K562 (cell line): ENCODE measurements around the gene NME4. TPM values are rescaled to one million over a fixed set of nuclear protein-coding genes. Genes with fewer than 3 reads are reported as not detected.
A peak's percentile ranks its signal among the peaks of the same experiment; 100 is the strongest.

Experiments
- BACH1 ChIP-seq: fragments of 200-800 bp; sonication (Bioruptor generic); IDR thresholded peaks from 2 replicates; pipeline ENCODE4 v1.6.1; 2016; ENCODE audit warnings: missing genetic modification characterization, missing compliant biosample characterization
- DEAF1 ChIP-seq: fragments of 450-650 bp; formaldehyde crosslinking; IDR thresholded peaks from 2 replicates; pipeline ENCODE4 v1.4.0; 2020; ENCODE audit warnings: mild to moderate bottlenecking, moderate library complexity
- FOXK1 ChIP-seq: sonication (generic); formaldehyde crosslinking; IDR thresholded peaks from 2 replicates; pipeline ENCODE4 v1.8.0; 2022; ENCODE audit warnings: missing genetic modification reagents, mild to moderate bottlenecking, borderline replicate concordance
- GATAD2A ChIP-seq: fragments of 450-650 bp; IDR thresholded peaks from 2 replicates; pipeline ENCODE4 v1.6.1; 2017
- HDGF ChIP-seq: fragments of 450-650 bp; IDR thresholded peaks from 2 replicates; pipeline ENCODE4 v1.6.1; 2016
- IRF2 ChIP-seq: sonication (generic); formaldehyde crosslinking; IDR thresholded peaks from 2 replicates; pipeline ENCODE4 v1.8.1; 2022; ENCODE audit warnings: mild to moderate bottlenecking, missing genetic modification reagents
- LEF1 ChIP-seq: fragments of 450-650 bp; IDR thresholded peaks from 2 replicates; pipeline ENCODE4 v1.6.1; 2016; ENCODE audit warnings: mild to moderate bottlenecking
- MEF2A ChIP-seq: IDR thresholded peaks from 2 replicates; pipeline ENCODE4 v1.6.1; 2011; ENCODE audit warnings: low read depth, mild to moderate bottlenecking, low read length, moderate library complexity; ENCODE audit not compliant: control insufficient read depth
- NCOR1 ChIP-seq: fragments of 450-650 bp; IDR thresholded peaks from 2 replicates; pipeline ENCODE4 v1.6.1; 2016; ENCODE audit warnings: mild to moderate bottlenecking, moderate library complexity
- PHF8 ChIP-seq: fragments of 200-600 bp; sonication (generic); IDR thresholded peaks from 2 replicates; pipeline ENCODE4 v1.6.1; 2012; ENCODE audit warnings: mixed run types, mild to moderate bottlenecking, inconsistent platforms, low read length, moderate library complexity, borderline replicate concordance
- RAD51 ChIP-seq: fragments of 450-650 bp; IDR thresholded peaks from 2 replicates; pipeline ENCODE4 v1.7.1; 2016; ENCODE audit warnings: low read depth, mild to moderate bottlenecking, borderline replicate concordance
- SUPT5H ChIP-seq: fragments of 450-650 bp; IDR thresholded peaks from 2 replicates; pipeline ENCODE4 v1.6.1; 2016
- USF1 ChIP-seq: sonication (generic); formaldehyde crosslinking; IDR thresholded peaks from 2 replicates; pipeline ENCODE4 v1.9.0; 2022; ENCODE audit warnings: mild to moderate bottlenecking, missing genetic modification reagents
- ZNF274 ChIP-seq: IDR thresholded peaks from 2 replicates; pipeline ENCODE4 v1.6.1; 2011; ENCODE audit warnings: low read depth, mild to moderate bottlenecking, low read length, moderate library complexity, borderline replicate concordance
- ZNF707 ChIP-seq: fragments of 250-450 bp; sonication (Bioruptor Pico); conservative IDR thresholded peaks from 2 replicates; pipeline ENCODE4 v1.8.0; 2022; ENCODE audit warnings: inconsistent platforms, mild to moderate bottlenecking, moderate library complexity
- polyA plus RNA-seq, 8 experiments: library from polyadenylated mRNA; depleted of rRNA in 4 of 8; stranded (reverse) in 5 of 8; unstranded in 3 of 8; fragments of >200 nt; fragmentation: Nextera tagmentation in 2 of 8; fragmentation: Illumina TruSeq in 1 of 8; extraction: Ambion mirVana in 2 of 8; extraction: Trizol in 1 of 8; gene quantifications; 2 replicates each; pipeline versions ENCODE4 v1.2.1 to v1.2.3, GENCODE V29; 2011 to 2014; ENCODE audit warnings: inconsistent platforms in 1 of 8, missing spikeins in 1 of 8
- total RNA-seq, 7 experiments: library from RNA; depleted of rRNA in 6 of 7; stranded (reverse); fragments of >200 nt in 6 of 7; fragmentation: Illumina TruSeq in 2 of 7; extraction: Trizol in 2 of 7; gene quantifications; 2 replicates each; pipeline versions ENCODE4 v1.2.1 to v1.2.3, GENCODE V29; 2011 to 2021; ENCODE audit warnings: low replicate concordance in 1 of 7
- TF ChIP-seq, protein P1 (sequence below): fragments of 250-450 bp; sonication (Bioruptor Pico); IDR thresholded peaks from 2 replicates; pipeline ENCODE4 v1.8.0; 2021; ENCODE audit warnings: mild to moderate bottlenecking, moderate library complexity
- TF ChIP-seq, protein P2 (sequence below): sonication (generic); formaldehyde crosslinking; IDR thresholded peaks from 2 replicates; pipeline ENCODE4 v1.8.0; 2022; ENCODE audit warnings: mild to moderate bottlenecking, missing genetic modification reagents
- TF ChIP-seq, protein P3 (sequence below), 2 experiments: IDR thresholded peaks; 2 replicates each; pipeline ENCODE4 v1.6.1; 2011; ENCODE audit warnings: borderline replicate concordance in 1 of 2, control low read depth in 1 of 2, low read depth in 1 of 2, low read length in 1 of 2, mild to moderate bottlenecking in 1 of 2, mixed read lengths in 1 of 2, moderate library complexity in 1 of 2; ENCODE audit not compliant: insufficient read depth in 1 of 2, insufficient read length in 1 of 2, poor library complexity in 1 of 2, severe bottlenecking in 1 of 2; ENCODE audit errors: extremely low read depth in 1 of 2

NME4 gene
- total and polyA plus RNA-seq, 9 of the 15 experiments (the other 6 are each of a cell fraction or from before 2014, with no cell fraction given), result 15.4 to 264 (median 139) TPM

DNA sequence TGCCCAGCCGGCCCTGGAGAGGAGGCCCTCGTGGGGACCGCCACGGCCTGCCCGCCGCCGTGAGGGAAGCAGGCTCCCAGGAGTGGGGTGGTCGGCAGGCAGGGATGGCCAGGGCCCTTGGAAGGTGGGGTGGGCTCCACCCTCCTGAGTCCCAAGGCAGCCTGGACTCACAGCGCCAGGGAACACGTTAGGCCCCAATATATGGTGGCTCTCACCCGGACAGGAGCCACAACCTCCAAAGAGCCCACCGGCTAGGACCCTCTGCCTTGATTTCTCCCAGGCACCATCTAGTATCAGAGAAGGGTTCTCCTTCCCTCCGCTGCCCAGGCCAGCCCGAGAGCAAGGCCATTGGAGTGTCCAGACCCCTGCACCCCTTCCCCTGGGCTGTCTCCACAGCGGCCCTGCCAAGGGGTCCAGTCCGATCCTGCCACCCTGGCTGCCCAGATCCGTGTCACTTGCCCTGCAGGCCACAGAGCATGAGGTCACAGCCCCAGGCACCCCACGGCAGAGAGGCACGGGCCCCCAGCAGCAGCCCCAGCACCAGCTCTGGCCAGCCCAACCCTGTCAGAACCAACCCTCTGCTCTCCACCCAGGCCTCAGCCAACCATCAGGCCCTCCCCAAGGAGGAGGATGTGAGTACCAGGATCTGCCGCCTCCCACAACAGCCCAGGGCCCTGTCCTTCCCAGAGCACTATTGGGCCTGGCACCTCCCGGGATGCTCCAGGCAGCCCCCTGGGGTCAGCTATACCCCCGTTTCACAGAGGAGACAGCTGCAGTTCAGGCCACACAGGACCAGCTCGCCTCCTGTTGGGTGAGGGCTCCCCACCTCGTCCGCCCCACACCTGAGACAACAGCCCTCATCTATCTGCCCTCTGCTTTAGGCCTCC is 43.4 kb upstream of the NME4 start (continued):
- TF ChIP-seq, protein P1, sequence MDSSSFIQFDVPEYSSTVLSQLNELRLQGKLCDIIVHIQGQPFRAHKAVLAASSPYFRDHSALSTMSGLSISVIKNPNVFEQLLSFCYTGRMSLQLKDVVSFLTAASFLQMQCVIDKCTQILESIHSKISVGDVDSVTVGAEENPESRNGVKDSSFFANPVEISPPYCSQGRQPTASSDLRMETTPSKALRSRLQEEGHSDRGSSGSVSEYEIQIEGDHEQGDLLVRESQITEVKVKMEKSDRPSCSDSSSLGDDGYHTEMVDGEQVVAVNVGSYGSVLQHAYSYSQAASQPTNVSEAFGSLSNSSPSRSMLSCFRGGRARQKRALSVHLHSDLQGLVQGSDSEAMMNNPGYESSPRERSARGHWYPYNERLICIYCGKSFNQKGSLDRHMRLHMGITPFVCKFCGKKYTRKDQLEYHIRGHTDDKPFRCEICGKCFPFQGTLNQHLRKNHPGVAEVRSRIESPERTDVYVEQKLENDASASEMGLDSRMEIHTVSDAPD (CRISPR knock-in tag), result no peak
- TF ChIP-seq DEAF1 (CRISPR knock-in tag), result no peak
- TF ChIP-seq, protein P2, sequence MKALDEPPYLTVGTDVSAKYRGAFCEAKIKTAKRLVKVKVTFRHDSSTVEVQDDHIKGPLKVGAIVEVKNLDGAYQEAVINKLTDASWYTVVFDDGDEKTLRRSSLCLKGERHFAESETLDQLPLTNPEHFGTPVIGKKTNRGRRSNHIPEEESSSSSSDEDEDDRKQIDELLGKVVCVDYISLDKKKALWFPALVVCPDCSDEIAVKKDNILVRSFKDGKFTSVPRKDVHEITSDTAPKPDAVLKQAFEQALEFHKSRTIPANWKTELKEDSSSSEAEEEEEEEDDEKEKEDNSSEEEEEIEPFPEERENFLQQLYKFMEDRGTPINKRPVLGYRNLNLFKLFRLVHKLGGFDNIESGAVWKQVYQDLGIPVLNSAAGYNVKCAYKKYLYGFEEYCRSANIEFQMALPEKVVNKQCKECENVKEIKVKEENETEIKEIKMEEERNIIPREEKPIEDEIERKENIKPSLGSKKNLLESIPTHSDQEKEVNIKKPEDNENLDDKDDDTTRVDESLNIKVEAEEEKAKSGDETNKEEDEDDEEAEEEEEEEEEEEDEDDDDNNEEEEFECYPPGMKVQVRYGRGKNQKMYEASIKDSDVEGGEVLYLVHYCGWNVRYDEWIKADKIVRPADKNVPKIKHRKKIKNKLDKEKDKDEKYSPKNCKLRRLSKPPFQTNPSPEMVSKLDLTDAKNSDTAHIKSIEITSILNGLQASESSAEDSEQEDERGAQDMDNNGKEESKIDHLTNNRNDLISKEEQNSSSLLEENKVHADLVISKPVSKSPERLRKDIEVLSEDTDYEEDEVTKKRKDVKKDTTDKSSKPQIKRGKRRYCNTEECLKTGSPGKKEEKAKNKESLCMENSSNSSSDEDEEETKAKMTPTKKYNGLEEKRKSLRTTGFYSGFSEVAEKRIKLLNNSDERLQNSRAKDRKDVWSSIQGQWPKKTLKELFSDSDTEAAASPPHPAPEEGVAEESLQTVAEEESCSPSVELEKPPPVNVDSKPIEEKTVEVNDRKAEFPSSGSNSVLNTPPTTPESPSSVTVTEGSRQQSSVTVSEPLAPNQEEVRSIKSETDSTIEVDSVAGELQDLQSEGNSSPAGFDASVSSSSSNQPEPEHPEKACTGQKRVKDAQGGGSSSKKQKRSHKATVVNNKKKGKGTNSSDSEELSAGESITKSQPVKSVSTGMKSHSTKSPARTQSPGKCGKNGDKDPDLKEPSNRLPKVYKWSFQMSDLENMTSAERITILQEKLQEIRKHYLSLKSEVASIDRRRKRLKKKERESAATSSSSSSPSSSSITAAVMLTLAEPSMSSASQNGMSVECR (CRISPR knock-in tag), result 0 out of 2 replicates have a peak, but pooled peaks have one; percentile 58
- no peak for TF ChIP-seq IRF2 (CRISPR knock-in tag)
- TF ChIP-seq NCOR1, result no peak
- no peak for TF ChIP-seq MEF2A
- TF ChIP-seq FOXK1 (CRISPR knock-in tag), result no peak
- TF ChIP-seq, protein P3, sequence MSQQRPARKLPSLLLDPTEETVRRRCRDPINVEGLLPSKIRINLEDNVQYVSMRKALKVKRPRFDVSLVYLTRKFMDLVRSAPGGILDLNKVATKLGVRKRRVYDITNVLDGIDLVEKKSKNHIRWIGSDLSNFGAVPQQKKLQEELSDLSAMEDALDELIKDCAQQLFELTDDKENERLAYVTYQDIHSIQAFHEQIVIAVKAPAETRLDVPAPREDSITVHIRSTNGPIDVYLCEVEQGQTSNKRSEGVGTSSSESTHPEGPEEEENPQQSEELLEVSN (IDR thresholded peaks at IDR 0.05; ENCODE audit: borderline replicate concordance in 1 of 2, extremely low read depth in 1 of 2, insufficient read depth in 1 of 2, insufficient read length in 1 of 2, low read depth in 1 of 2, low read length in 1 of 2, poor library complexity in 1 of 2, severe bottlenecking in 1 of 2), result peak in 1 of 2 experiments; percentile 24
- no peak for TF ChIP-seq ZNF274
- TF ChIP-seq PHF8, result no peak
- no peak for TF ChIP-seq LEF1
- no peak for TF ChIP-seq GATAD2A
- no peak for TF ChIP-seq BACH1 (tag)
- no peak for TF ChIP-seq RAD51
- TF ChIP-seq ZNF707 (CRISPR knock-in tag), result no peak
- TF ChIP-seq SUPT5H, result 0 out of 2 replicates have a peak, but pooled peaks have one; percentile 6
- 0 out of 2 replicates have a peak, but pooled peaks have one; percentile 15 for TF ChIP-seq USF1 (CRISPR knock-in tag)
- no peak for TF ChIP-seq HDGF
